HEK293 (cell line): Measurements from ENCODE around the gene HHAT.

Source experiments
- CTCF ChIA-PET: fragments of 350-600 bp; formaldehyde crosslinking; extraction: SDS; loops from one replicate; lab custom pipeline; 2021; ENCODE audit warnings: antibody characterized with exemption; lab: Yijun Ruan, JAX
- POLR2A ChIA-PET: fragments of 300-600 bp; formaldehyde crosslinking; extraction: SDS; loops from one replicate; lab custom pipeline; 2020; ENCODE audit warnings: antibody characterized with exemption, inconsistent platforms; lab: Yijun Ruan, JAX
- H3K27ac ChIP-seq: fragments of 200-500 bp; sonication (Bioruptor generic); 2 replicates; pipeline ENCODE4 v1.5.1; 2014; ENCODE audit warnings: low read depth, low read length, control low read depth, inconsistent platforms; ENCODE audit errors: extremely low read depth
- H3K36me3 ChIP-seq, 2 experiments: fragments of 200-500 bp in 1 of 2; sonication (Bioruptor generic) in 1 of 2; 1 replicate in 1 of 2; 2 replicates in 1 of 2; pipeline ENCODE4 v1.5.1; 2014 to 2017; ENCODE audit warnings: inconsistent platforms in 2 of 2, low read length in 2 of 2; ENCODE audit not compliant: control insufficient read depth in 2 of 2, insufficient read depth in 1 of 2
- H3K4me1 ChIP-seq: fragments of 200-500 bp; sonication (Bioruptor generic); 2 replicates; pipeline ENCODE4 v1.5.1; 2014; ENCODE audit warnings: mild to moderate bottlenecking, low read length, inconsistent platforms; ENCODE audit not compliant: control insufficient read depth, insufficient read depth
- H3K4me3 ChIP-seq: 2 replicates; pipeline ENCODE4 v1.5.1; 2011; ENCODE audit warnings: low read depth, mild to moderate bottlenecking, control low read depth, low read length, moderate library complexity
- H3K9me3 ChIP-seq: fragments of 200-500 bp; sonication (Bioruptor generic); 2 replicates; pipeline ENCODE4 v1.5.1; 2014; ENCODE audit warnings: low read depth, low read length, inconsistent platforms; ENCODE audit not compliant: control insufficient read depth, insufficient read depth
- ATF2 ChIP-seq: fragments of 450-650 bp; formaldehyde crosslinking; IDR thresholded peaks from 2 replicates; pipeline ENCODE4 v1.5.1; 2016; ENCODE audit warnings: missing biosample characterization, missing genetic modification characterization, low read depth
- CTCF ChIP-seq: fragments of 450-650 bp; formaldehyde crosslinking; IDR thresholded peaks from 2 replicates; pipeline ENCODE4 v1.5.1; 2016; ENCODE audit warnings: missing biosample characterization, missing genetic modification characterization
- HOXC10 ChIP-seq: sonication (generic); formaldehyde crosslinking; IDR thresholded peaks from 2 replicates; pipeline ENCODE4 v1.8.1; 2023; ENCODE audit warnings: mild to moderate bottlenecking, missing genetic modification reagents
- PBX3 ChIP-seq: sonication (generic); formaldehyde crosslinking; IDR thresholded peaks from 2 replicates; pipeline ENCODE4 v1.8.1; 2022; ENCODE audit warnings: mild to moderate bottlenecking, moderate library complexity, missing genetic modification reagents
- PRDM6 ChIP-seq: fragments of 450-650 bp; formaldehyde crosslinking; IDR thresholded peaks from 2 replicates; pipeline ENCODE4 v1.5.1; 2017; ENCODE audit warnings: missing biosample characterization, missing genetic modification characterization
- ZNF112 ChIP-seq: fragments of 450-650 bp; formaldehyde crosslinking; IDR thresholded peaks from 2 replicates; pipeline ENCODE4 v1.5.0; 2017; ENCODE audit warnings: missing biosample characterization, missing genetic modification characterization
- ZNF26 ChIP-seq: fragments of 450-650 bp; formaldehyde crosslinking; IDR thresholded peaks from 2 replicates; pipeline ENCODE4 v1.5.1; 2016; ENCODE audit warnings: missing biosample characterization, missing genetic modification characterization
- ZNF324 ChIP-seq: fragments of 450-650 bp; formaldehyde crosslinking; IDR thresholded peaks from 2 replicates; pipeline ENCODE4 v1.5.1; 2016; ENCODE audit warnings: missing biosample characterization, missing genetic modification characterization
- ZNF335 ChIP-seq: fragments of 450-650 bp; formaldehyde crosslinking; conservative IDR thresholded peaks from 2 replicates; pipeline ENCODE4 v1.5.1; 2016; ENCODE audit warnings: missing biosample characterization, missing genetic modification characterization
- ZNF394 ChIP-seq: fragments of 450-650 bp; formaldehyde crosslinking; IDR thresholded peaks from 2 replicates; pipeline ENCODE4 v1.5.1; 2016; ENCODE audit warnings: missing biosample characterization, missing genetic modification characterization, mild to moderate bottlenecking, moderate library complexity, borderline replicate concordance
- ZNF529 ChIP-seq: fragments of 450-650 bp; formaldehyde crosslinking; IDR thresholded peaks from 2 replicates; pipeline ENCODE4 v1.5.1; 2017; ENCODE audit warnings: missing genetic modification characterization, missing biosample characterization; ENCODE audit not compliant: insufficient replicate concordance
- ZNF580 ChIP-seq: fragments of 450-650 bp; formaldehyde crosslinking; IDR thresholded peaks from 2 replicates; pipeline ENCODE4 v1.5.1; 2016; ENCODE audit warnings: missing biosample characterization, missing genetic modification characterization
- ZNF654 ChIP-seq: fragments of 450-650 bp; formaldehyde crosslinking; IDR thresholded peaks from 2 replicates; pipeline ENCODE4 v1.5.1; 2016; ENCODE audit warnings: low read depth, missing biosample characterization, missing genetic modification characterization
- ZNF692 ChIP-seq: fragments of 450-650 bp; formaldehyde crosslinking; IDR thresholded peaks from 2 replicates; pipeline ENCODE4 v1.5.1; 2016; ENCODE audit warnings: missing biosample characterization, missing genetic modification characterization
- ZSCAN4 ChIP-seq: fragments of 450-650 bp; formaldehyde crosslinking; IDR thresholded peaks from 2 replicates; pipeline ENCODE4 v1.5.1; 2017; ENCODE audit warnings: missing biosample characterization, missing genetic modification characterization

Gene HHAT

GRCh38 chr1:210447456-210448057 is 118.9 kb downstream of the HHAT start:
- Histone ChIP-seq H3K9me3 (no peaks in the 10 kb centered on the region), H3K4me1 (peaks cover 5% of the 10 kb centered on the region), H3K27ac (no peak overlapping the region), H3K4me3 (no peak overlapping the region), H3K36me3 (no peaks in the 10 kb centered on the region)
- TF ChIP-seq ZNF112 (tag by site-specific recombination): no peak
- no peak for TF ChIP-seq HOXC10 (CRISPR knock-in tag)
- POLR2A ChIA-PET: no interaction called here
- CTCF ChIA-PET: interaction anchor here (0.6 to 9.1 kb wide), 29 partner anchors 8 to 1068 kb away, joined by 3 to 136 read pairs (median 4); partner anchors contain the start of gene KCNH1

- no peaks in the 10 kb centered on the region for H3K9me3 ChIP-seq
- no peaks in the 10 kb centered on the region for H3K36me3 ChIP-seq
- ChIA-PET POLR2A (interaction anchor here (0.6 kb wide), 1 partner anchor 687 kb away, joined by 3 read pairs; no protein-coding TSS in a partner anchor), CTCF (interaction anchor here (0.6 to 9.1 kb wide), 28 partner anchors 9 to 1636 kb away, joined by 3 to 136 read pairs (median 4); partner anchors contain the start of gene KCNH1)
- H3K4me3 ChIP-seq: no peak overlapping the region
- H3K27ac ChIP-seq: no peak overlapping the region
- peaks cover 5% of the 10 kb centered on the region for H3K4me1 ChIP-seq
- TF ChIP-seq ZNF335 (tag by site-specific recombination) (peak; percentile 70; the same call in 1 of the 2 replicates), CTCF (peak; percentile 73), ZNF654 (tag by site-specific recombination) (peak; percentile 92), PBX3 (no peak)
Measured at GRCh38 chr1:210448297-210448892, 119.7 kb downstream of the HHAT start.

- H3K4me3 ChIP-seq: no peak overlapping the region
- POLR2A ChIA-PET: no interaction called here
- CTCF ChIA-PET: interaction anchor here (0.6 to 4.5 kb wide), 4 partner anchors 8 to 680 kb away, joined by 3 to 20 read pairs (median 4); partner anchors contain the start of gene KCNH1
- no peak overlapping the region for H3K27ac ChIP-seq
- H3K4me1 ChIP-seq: no peaks in the 10 kb centered on the region; the same call in 1 of the 2 replicates
- H3K36me3 ChIP-seq: no peaks in the 10 kb centered on the region
- no peaks in the 10 kb centered on the region for H3K9me3 ChIP-seq
- TF ChIP-seq ATF2 (tag by site-specific recombination): no peak
- no peak for TF ChIP-seq ZNF580 (tag by site-specific recombination)
- no peak for TF ChIP-seq ZNF26 (tag by site-specific recombination)
- TF ChIP-seq ZNF324 (tag by site-specific recombination): no peak
- TF ChIP-seq ZNF692 (tag by site-specific recombination): no peak
- no peak for TF ChIP-seq ZNF529 (tag by site-specific recombination)
- TF ChIP-seq ZNF394 (tag by site-specific recombination): no peak
- TF ChIP-seq ZSCAN4 (tag by site-specific recombination): no peak
- TF ChIP-seq PRDM6: no peak
Measured at GRCh38 chr1:210455840-210456603, 127.3 kb downstream of the HHAT start.
